CD4-positive, alpha-beta T cell treated with Interleukin-12 subunit alpha and Interleukin-12 subunit beta, for 1 hour (primary cell): Measurements from ENCODE around the gene POLR1C.
"Not testable (repeated sequence)": the region's sequence is repeated elsewhere in the genome, so short reads cannot be mapped to it uniquely, and the experiment has no call there.

Experiments
- DNase-seq: peaks from one replicate; pipeline ENCODE4 v3.0.0-alpha.2; 2020

Gene POLR1C

GRCh38 chr6:43516697-43517504 is at the start of gene POLR1C, which contains the start of gene YIPF3:
Gene POLR1C (plus strand): TSS chr6:43517089. CDS start chr6:43517110, 21 bp downstream.
Gene YIPF3 (minus strand): TSS chr6:43516926. CDS start chr6:43516807, 119 bp downstream.
- peak; percentile 96 for DNase-seq

GRCh38 chr6:43467265-43467664 is 49.6 kb upstream of the POLR1C start:
- DNase-seq: not testable (repeated sequence)

DNA sequence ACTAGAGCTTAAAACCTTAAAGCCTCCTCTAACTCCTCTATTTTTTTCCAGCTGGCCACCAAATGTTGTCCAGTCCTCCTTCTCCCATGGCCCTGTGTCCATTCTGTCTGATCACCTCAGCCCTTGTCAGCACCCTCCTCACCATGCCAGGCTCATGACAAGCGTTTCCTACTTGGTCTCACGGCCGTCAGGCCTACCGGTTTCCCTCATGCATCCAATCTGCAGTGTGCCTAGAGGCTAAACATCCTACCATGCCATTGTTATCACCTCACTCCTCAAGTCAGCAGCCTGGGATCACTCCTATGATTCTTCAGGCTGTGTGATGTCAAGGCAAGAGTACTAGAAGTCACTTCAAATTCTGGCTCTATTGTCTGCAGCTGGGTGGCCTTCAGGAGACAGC is 49.1 kb upstream of the POLR1C start:
- DNase-seq: no peak

DNA sequence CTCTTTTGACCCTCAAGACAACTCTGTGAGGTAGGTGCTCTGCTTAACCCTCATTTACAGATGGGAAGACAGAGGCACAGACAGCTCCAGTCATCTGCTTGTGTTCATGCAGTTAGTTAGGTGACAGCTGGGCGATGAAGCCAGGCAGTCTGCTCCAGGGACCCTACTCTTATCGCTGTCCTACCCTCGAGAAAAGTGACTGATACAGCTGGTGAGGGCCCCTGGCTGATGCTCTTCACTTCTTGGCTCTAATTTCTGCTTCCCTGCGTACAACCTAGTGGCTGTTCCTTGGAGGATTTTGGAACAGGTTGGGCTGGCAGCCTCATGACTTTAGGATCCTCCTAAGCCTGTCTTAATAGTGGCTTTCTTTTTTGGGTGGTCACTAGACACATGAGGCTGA is 48.6 kb upstream of the POLR1C start:
- no peak for DNase-seq

- DNase-seq: no peak
Observed at GRCh38 chr6:43468748-43469681, 47.9 kb upstream of the POLR1C start.

GRCh38 chr6:43469947-43470346 is 46.9 kb upstream of the POLR1C start:
- no peak for DNase-seq

DNA sequence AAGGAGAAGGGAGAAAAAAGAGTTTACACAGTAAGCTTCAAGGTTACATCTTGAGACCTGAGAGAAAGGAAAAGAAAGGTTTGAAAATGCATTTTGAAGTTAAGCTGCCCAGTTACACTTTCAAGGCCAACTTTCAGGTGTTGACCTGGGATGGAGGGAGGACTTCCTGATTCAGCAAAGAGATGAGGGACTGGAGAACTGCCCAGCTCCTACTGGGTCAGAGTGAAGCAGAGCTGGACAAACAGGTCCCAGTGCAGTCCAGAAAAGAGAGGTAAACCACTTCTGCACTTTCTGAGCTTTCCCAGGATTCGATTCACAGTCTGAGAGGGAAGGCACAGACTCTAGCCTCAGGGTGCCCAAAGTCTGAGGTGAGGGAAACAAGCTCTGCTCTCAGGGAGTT is 45.5 kb upstream of the POLR1C start:
- DNase-seq: no peak

- no peak for DNase-seq
Observed at GRCh38 chr6:43472515-43472914, 44.4 kb upstream of the POLR1C start.

DNA sequence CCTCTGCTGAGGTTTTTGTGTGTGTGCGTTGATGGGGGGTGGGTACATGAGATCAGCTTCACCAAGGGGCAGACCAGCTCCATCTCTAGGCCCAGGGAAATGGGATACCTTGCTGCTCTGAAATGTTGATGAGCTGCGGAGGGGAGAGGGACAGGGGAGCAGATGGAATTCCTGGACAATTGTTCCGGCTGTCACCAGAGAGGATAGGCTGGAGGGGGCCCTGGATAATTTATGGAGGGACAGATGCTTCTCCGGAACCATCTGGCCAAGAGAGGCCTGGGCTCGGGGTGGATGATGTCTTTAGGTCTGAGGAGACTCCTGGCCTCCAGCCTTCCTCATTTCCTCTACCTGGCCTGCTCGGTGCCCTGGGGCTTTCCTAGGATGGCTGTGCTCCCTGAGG is 41.4 kb upstream of the POLR1C start:
- no peak for DNase-seq

DNA sequence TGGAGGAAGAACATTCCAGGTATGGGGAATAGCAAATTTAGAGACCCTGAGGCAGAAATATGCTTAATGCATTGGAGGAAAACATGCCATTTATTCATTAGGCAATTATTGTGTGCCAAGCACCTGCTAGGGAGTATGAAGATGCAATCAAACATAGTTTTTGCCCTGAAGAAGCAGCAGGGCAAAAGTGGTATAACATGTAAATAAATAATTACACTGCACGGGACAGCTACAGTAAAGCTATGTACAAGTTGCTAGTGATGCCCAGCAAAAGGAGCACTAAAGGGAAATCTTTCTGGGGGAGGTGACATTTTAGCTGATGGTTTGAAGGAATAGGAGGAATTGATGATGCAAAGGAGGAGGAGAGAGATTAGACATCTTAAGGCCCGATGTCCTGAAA is 40.1 kb upstream of the POLR1C start:
- DNase-seq: no peak

DNA sequence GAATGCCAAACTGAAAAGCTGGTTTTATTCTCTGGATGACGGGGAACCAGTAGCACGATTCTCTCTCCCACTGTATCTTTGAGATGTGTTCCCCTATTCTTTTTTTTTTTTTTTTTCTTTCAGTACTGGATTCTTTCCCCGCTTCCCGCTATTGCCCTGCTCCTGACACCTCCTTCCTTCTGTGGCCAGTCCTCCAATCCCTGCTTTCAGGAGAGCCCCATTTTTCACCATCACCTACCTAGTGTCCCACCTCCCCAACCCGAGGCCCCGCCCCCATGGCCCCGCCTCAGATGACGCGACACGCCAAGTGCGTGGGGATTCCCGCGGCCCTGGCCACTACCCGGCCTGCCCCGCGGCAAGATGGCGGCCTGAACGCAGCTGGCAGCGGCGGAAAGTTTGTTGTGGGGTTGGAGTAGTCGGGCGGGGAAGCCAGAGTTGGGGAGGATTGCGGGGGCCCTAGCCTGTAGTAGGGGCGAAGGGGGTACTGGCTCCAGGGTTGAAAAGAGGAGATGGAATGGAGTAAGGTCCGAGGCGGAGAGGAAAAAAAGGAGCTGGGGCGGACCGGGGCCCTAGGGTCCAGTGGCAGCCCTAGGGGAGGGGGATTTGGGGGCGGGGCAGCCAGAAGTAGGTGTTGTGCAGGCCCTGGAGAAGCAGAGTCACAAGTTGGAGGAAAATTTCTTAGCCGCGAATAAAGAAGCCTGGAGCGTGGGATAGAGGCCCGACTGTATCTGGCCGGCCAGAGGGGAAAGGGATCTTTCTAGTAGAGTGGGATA is 39.5 kb upstream of the POLR1C start, which contains the start of gene TJAP1:
TJAP1 (plus strand) TSS at position 336 of the 773 bp plus-strand sequence. CDS start 21,432 bp downstream, outside the sequence.
- DNase-seq: peak; percentile 96

- DNase-seq: peak; percentile 12
Observed at GRCh38 chr6:43478008-43478372, 38.9 kb upstream of the POLR1C start.

GRCh38 chr6:43481075-43481474 is 35.8 kb upstream of the POLR1C start:
- DNase-seq: no peak

DNA sequence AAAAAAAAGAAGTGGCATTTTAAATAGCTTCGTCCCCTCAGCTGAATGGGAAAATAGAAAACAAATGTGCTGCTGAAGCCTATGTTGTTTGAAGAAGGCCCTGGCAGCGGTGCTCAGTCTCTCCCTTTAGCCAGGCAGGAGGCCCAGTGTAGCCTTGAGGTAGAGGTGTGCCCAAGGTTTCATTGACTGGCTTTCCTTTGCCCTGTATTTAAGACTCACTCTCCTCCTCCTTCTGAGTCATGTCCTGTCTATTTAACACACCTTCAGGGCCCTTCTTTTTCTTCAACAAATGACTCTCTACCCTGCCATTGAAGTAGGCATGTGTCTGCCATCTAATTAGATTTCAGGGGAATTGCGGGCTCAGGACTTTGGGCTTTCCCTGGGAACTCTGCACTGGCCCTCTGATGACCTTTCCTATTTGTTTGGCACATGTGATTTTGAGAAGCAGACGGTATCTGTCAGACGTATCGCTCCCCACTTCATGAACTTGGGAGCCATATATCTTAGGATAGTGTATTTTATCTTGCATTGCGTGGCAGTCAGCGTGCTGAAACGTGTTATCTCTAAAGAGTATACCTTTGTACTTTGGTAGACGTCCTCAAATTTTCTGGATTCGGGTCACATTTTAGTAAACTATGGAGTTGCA is 35.2 kb upstream of the POLR1C start:
- no peak for DNase-seq

- DNase-seq: no peak
Observed at GRCh38 chr6:43488667-43489276, 28.1 kb upstream of the POLR1C start.

DNA sequence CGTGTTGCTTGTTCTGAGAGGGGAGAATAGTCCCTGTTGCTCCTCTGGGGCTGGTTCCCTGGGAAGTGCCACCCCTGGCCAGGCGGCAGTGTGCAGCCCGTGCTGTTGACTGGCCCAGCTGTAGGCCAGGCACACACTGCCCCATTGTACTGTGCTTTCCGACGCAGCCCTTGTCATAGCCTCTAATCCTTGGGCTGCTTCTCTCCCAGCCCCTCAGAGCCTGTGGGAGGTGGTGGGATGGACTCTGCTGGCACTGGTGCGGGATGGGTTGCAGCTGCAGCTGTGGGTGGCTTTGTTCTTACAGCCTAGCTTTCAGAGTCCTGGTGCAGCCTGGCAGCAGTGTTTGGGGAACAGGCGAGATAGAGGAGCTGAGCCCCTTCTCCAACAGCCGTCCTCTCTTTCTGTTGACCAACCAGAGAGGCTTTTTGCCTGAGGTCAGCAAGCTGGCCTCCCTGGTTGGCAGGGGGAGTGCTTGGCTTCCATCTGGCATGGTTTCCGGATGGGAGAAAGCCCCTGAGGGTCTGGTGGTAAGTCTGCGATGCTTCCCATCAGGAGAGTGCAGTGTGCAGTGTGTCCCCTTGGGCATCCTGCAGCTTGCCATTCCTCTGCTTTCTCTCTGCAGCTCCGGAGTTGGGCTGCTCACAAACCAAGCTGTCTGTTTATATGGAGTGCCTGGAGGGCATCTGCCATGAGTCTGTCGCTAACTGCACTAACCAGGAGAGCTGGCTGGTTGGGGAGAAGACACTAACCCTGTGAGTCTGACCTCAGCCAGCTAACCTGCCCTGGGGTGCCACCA is 27.4 kb upstream of the POLR1C start:
- DNase-seq: no peak

- DNase-seq: no peak
Observed at GRCh38 chr6:43490523-43490939, 26.4 kb upstream of the POLR1C start.

- DNase-seq: no peak
Observed at GRCh38 chr6:43491750-43492661, 24.9 kb upstream of the POLR1C start.

GRCh38 chr6:43492673-43493072 is 24.2 kb upstream of the POLR1C start:
- no peak for DNase-seq

DNA sequence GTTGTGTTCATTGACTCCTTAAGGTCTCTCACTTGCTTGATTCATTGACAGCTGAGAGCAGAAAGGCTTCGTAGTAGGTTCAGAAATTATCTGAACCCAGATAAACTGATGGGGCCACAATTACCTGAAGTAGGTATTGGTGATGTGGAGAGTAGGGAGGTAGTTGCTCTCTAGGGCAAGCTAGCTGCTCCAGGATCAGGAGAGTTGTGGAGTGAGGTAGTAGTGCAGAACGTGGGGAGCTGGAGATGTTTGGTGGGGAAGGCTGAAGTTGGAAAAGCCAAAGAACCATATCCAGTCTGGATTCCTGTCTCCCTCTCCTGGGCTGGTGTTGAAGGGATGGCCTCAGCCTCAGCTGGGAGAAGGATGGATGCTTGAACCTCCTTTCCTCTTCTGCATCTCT is 23.7 kb upstream of the POLR1C start:
- DNase-seq: no peak
